Lung microvascular endothelial cell (primary cell): ENCODE measurements around the gene ST6GALNAC3. TPM values are rescaled to one million over a fixed set of nuclear protein-coding genes. Genes with fewer than 3 reads are reported as not detected.
"Not testable (repeated sequence)": the region's sequence is repeated elsewhere in the genome, so short reads cannot be mapped to it uniquely, and the experiment has no call there.

Source experiments
- DNase-seq, 2 donors: peaks; one replicate each; pipeline versions ENCODE4 v3.0.0 to v3.0.0-alpha.2; 2010; ENCODE audit warnings: low read depth in 2 of 2
- total RNA-seq: library from RNA; depleted of rRNA; stranded (reverse); fragments of >200 nt; gene quantifications from 2 replicates; pipeline ENCODE4 v1.2.1, GENCODE V29; 2014

ST6GALNAC3 gene
- total RNA-seq, 1 donor from 2014 or later: 41.5 TPM

DNA sequence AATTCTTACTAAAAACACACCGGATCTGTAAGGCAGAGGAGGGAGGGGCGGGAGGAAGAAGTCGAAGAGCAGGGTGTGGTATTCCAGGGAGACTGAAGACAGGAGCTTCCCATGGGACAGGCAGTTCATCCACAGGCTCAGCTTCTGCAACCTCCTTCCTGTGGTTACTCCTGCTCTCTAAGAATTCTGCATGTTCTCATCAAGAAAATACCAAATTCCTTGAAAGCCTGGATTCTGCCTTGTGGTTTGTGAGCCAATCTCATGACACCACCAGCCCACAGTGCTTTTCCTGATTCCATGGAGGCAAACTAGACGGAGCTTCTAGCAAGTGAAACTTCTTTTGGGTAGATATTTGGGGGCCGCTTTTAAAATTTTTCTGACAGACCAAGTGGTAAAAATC is 1.1 kb upstream of the ST6GALNAC3 start:
- peak in 1 of 2 donors; percentile 63 for DNase-seq

DNA sequence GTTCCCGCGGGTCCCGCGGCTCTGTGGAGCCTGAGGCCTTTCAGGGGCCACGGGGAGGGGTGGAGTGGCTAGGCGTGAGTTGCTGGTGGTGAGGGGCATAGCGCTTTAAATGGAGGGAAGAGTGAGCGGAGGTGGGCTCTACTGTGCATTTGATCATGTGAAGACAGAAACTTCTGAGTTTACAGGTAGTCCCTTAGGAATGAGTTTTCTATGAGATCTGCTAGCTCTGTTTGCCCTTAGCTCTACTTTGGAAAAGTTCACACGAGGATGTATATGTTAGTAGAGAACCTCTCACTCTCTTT is 593 bp downstream of the ST6GALNAC3 start:
- DNase-seq: peak in 1 of 2 donors; percentile 29

DNA sequence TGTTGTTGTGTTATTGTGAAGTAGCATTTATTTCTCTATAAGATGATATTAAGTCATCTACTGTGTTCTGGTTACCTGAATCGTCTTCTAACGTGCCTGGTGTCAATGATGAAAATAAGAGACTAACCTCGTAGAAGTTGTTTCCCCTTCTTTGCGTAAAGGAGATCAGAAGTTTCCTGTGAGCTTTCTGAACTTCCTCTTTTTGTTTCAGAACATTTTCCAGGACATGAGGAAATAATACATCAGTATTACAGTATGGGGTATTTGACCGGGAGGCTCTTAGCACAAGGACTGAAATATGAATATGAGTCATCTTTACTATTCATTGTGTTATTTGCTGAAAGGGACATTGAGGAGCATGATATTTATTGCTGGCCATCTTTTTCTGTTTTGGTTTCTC is 1.3 kb downstream of the ST6GALNAC3 start:
- DNase-seq: peak; percentile 86 to 88

- no peak for DNase-seq
These were observed 5.1 kb downstream of the ST6GALNAC3 start for GRCh38 chr1:76079475-76080227.

DNA sequence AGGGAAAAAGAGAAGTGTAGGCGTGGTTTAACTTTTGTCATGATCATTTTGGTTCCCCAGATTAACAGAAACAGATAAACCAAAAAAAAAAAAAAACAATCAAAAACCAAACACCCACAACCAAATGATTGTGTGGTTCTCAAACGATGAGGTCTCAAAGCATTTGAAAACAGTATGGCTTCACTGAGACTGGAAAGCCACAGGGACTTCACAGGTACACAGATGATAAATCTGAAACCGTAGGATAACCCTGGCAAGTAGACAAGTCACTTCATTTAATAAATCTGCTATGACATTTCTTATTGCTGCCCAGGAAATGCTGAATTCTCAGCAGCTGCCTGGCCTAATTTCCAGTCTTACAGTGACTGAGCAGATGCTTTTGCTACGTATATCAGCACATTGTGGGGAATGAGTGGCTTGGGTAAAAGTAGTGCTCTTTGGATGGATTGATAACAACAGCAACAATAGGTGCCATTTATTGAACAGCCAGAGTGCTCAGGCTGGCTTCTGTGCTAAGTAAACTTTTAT is 6.1 kb downstream of the ST6GALNAC3 start:
- DNase-seq: peak in 1 of 2 donors; percentile 36

- DNase-seq: no peak
These were observed 7.5 kb downstream of the ST6GALNAC3 start for GRCh38 chr1:76082062-76082461.

GRCh38 chr1:76083189-76083588 is 8.6 kb downstream of the ST6GALNAC3 start:
- no peak for DNase-seq

DNA sequence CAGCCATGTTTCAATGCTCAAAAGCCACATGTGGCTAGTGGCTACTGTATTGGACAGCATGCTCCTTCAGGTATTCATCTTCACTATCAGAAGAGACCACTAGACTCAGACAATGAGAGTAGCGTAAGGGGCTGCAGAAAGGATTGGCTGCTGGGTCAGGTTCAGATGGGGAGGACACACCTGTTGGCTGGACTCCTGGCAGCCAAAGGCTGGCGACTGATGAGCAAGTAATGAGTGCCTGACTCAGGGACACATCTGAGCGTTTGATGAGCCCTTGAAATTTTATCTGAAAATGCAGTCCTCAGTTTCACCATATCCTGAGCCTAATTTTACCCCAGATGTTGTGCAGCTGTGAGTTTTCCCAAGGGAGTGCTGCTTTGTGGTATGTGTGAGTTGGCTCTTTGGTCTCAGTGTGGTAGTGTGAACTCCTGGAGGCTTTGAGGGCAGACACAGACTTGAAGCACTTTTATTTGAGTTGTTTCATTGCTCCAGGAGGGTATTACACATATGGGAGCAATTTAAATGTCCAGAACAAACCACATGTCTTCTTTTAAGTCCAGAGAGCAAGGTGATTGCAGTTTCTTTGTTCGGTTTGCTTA is 9.6 kb downstream of the ST6GALNAC3 start:
- no peak for DNase-seq

GRCh38 chr1:76084685-76085084 is 10.1 kb downstream of the ST6GALNAC3 start:
- no peak for DNase-seq

- no peak for DNase-seq
These were observed 11.6 kb downstream of the ST6GALNAC3 start for GRCh38 chr1:76086109-76086508.

- peak in 1 of 2 donors; percentile 66 for DNase-seq
These were observed 12.1 kb downstream of the ST6GALNAC3 start for GRCh38 chr1:76086597-76086996.

- no peak for DNase-seq
These were observed 16.0 kb downstream of the ST6GALNAC3 start for GRCh38 chr1:76090283-76091203.

GRCh38 chr1:76092812-76093211 is 18.3 kb downstream of the ST6GALNAC3 start:
- no peak for DNase-seq

GRCh38 chr1:76093522-76094312 is 19.2 kb downstream of the ST6GALNAC3 start:
- no peak for DNase-seq

DNA sequence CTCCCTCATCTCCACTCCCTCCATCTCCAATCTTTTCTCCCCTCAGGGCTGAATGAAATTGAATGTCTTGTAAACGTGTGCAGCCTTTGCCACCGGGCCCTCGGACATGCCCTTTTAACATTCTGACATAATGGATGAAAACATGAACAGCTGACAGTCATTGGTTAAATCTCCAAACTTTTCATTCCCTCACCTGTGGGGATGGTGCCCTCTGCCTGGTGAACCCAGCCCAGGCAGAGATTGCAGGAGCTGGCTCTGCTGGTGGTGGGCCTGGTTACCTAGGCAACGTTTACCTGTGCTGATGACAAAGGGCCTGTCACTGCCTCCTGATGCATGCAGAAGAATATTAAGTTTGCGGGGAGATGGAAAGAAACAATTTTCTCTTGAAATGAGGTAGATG is 21.3 kb downstream of the ST6GALNAC3 start:
- peak in 1 of 2 donors; percentile 26 for DNase-seq

- DNase-seq: not testable (repeated sequence)
These were observed 22.5 kb downstream of the ST6GALNAC3 start for GRCh38 chr1:76097064-76097463.

DNA sequence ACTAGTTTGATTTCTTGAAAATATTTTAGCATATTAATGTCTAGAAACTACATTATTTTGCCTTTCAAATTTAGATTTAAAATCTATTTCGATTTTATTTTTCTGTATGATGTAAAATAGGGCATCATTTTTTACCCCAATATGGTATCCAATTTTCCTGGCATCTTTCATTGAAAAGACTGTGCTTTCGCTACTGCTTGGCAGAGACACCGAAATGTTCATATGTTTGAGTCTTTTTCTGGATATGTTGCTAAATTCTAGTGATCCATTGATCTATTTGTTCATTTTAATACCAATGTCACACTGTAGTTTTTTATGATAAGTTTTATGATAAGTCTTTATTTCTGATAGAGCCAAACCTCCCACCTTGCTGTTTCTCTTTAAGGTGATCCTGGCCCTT is 24.3 kb downstream of the ST6GALNAC3 start:
- DNase-seq: no peak

DNA sequence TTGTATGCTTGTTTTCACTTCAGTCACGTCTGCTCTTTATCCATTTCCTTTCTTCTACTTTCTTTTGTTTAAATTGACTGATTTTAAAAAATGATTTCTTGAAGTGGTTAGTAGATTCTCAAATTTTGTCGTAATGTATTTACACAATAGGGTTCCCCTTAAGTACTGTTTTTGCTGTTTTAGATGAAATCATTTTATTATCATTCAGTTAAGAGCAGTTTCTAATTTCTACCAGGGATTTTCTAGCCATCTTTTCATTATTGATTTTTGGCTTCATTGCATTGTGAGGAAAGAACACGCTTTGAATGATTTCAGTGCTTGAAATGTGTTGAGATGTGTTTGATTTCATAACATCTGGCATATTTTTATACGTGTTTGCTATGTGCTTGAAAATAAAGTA is 27.0 kb downstream of the ST6GALNAC3 start:
- no peak for DNase-seq

DNA sequence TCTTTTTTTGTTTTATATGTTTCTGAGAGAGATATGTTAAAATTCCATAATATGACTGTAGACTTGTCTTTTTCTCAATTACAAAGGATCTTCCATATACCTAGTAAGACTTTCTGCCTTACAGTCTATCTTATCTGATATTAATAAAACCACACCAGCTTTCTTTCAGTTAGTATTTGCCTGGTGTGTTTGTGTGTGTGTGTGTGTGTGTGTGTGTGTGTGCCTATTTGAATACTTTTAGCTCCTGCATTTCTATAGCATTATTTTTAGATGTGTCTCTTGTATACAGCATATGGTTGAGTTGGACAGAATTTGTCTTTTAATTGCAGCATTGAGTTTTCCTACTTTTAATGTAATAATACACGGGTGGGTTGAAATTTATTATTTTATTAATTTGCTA is 27.5 kb downstream of the ST6GALNAC3 start:
- no peak for DNase-seq

DNA sequence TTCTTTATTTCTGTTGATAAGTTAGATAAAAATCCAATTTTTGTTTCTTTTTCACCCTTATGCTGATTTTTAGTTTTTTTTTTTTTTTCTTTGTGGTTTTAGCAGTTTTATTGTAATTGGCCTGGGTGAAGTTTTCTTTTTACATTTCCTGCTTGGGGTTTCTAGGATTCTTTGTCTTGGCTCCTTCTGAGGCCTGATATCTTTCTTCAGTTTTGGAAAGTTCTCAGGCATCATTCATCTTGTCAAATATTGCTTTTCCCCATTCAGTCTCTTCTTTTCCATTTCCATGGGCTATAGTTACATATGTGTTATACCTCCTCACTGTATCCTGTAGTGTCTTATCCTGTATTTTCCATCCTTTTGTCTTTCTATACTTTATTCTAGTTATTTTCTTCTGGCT is 28.5 kb downstream of the ST6GALNAC3 start:
- DNase-seq: no peak

DNA sequence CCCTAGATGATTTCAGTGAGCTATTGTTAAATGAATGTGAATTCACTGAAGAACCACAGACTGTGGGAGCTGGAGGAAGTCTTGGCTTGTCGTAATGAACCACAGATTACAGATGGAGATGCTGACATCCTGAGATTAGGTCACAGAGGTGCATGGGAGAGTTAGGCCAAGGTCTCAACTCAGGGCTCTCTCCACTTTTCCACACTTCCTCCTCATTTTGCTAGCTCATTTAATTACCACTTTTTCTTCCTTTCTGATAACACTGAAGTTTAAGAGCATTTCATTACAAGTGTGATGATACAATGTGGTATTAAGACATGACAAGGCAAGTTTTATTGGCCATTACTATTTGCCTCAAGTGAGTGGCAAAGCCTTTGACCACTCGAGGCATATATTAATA is 30.8 kb downstream of the ST6GALNAC3 start:
- no peak for DNase-seq
